Activated CD8-positive, alpha-beta T cell treated with anti-CD3 and anti-CD28 coated beads for 36 hours (primary cell): ENCODE data around the gene TRDN. TPM values are rescaled to one million over a fixed set of nuclear protein-coding genes. Genes with fewer than 3 reads are reported as not detected.

Source experiments
- ATAC-seq: fragments of 200-7000 bp; cut with Tn5 transposase; one replicate; pipeline ENCODE4 v1.10.0; 2021; ENCODE audit warnings: mild to moderate bottlenecking, moderate library complexity
- CTCF ChIA-PET: fragments of 350-600 bp; sonication (Branson Sonifier 250); formaldehyde crosslinking; loops from one replicate; lab custom pipeline; 2021; ENCODE audit warnings: antibody characterized with exemption; lab: Charles Lee
- POLR2A ChIA-PET: fragments of 350-600 bp; sonication (Branson Sonifier 250); formaldehyde crosslinking; loops from one replicate; lab custom pipeline; 2021; ENCODE audit warnings: antibody characterized with exemption; lab: Charles Lee
- DNase-seq: peaks from one replicate; pipeline ENCODE4 v3.0.0-alpha.2; 2020
- H3K27ac Mint-ChIP-seq: one replicate; pipeline ENCODE4 v1.8.0; 2021; ENCODE audit warnings: mild to moderate bottlenecking, mixed read lengths
- H3K27me3 Mint-ChIP-seq: one replicate; pipeline ENCODE4 v1.8.0; 2021; ENCODE audit warnings: mixed read lengths
- H3K36me3 Mint-ChIP-seq: one replicate; pipeline ENCODE4 v1.8.0; 2021; ENCODE audit warnings: low read depth, mixed read lengths
- H3K4me1 Mint-ChIP-seq: one replicate; pipeline ENCODE4 v1.8.0; 2021; ENCODE audit warnings: low read depth, mixed read lengths
- H3K4me3 Mint-ChIP-seq: one replicate; pipeline ENCODE4 v1.8.0; 2021; ENCODE audit warnings: mild to moderate bottlenecking, moderate library complexity, mixed read lengths
- H3K9me3 Mint-ChIP-seq: one replicate; pipeline ENCODE4 v1.8.0; 2021; ENCODE audit warnings: mixed read lengths
- intact Hi-C: fragments of 100-400 bp; cut with micrococcal nuclease; formaldehyde crosslinking; loops from one replicate; pipeline ENCODE4 v1.10.0; 2022
- total RNA-seq, 2 experiments: library from RNA; stranded (reverse); gene quantifications; one replicate each; pipeline ENCODE4 v1.2.3, GENCODE V29; 2021
- TF ChIP-seq, protein P1 (sequence below): fragments of 200-600 bp; IDR thresholded peaks from one replicate; pipeline ENCODE4 v1.8.0; 2022; ENCODE audit warnings: antibody characterized with exemption, mild to moderate bottlenecking

Gene TRDN
- total RNA-seq, 2 experiments from 2014 or later, result not detected

- TF ChIP-seq, protein P1, sequence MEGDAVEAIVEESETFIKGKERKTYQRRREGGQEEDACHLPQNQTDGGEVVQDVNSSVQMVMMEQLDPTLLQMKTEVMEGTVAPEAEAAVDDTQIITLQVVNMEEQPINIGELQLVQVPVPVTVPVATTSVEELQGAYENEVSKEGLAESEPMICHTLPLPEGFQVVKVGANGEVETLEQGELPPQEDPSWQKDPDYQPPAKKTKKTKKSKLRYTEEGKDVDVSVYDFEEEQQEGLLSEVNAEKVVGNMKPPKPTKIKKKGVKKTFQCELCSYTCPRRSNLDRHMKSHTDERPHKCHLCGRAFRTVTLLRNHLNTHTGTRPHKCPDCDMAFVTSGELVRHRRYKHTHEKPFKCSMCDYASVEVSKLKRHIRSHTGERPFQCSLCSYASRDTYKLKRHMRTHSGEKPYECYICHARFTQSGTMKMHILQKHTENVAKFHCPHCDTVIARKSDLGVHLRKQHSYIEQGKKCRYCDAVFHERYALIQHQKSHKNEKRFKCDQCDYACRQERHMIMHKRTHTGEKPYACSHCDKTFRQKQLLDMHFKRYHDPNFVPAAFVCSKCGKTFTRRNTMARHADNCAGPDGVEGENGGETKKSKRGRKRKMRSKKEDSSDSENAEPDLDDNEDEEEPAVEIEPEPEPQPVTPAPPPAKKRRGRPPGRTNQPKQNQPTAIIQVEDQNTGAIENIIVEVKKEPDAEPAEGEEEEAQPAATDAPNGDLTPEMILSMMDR, result no peak
- Mint-ChIP-seq H3K36me3 (no peaks in the 10 kb centered on the region), H3K27me3 (no peaks in the 10 kb centered on the region), H3K27ac (no peak overlapping the region), H3K9me3 (no peaks in the 10 kb centered on the region), H3K4me3 (no peak overlapping the region), H3K4me1 (no peaks in the 10 kb centered on the region)
- ATAC-seq, result no peak
- no peak for DNase-seq
- intact Hi-C loops, result no loop called here
- ChIA-PET POLR2A (no interaction called here), CTCF (no interaction called here)
Measured at GRCh38 chr6:123668063-123668462, 31.3 kb upstream of the TRDN start.

DNA sequence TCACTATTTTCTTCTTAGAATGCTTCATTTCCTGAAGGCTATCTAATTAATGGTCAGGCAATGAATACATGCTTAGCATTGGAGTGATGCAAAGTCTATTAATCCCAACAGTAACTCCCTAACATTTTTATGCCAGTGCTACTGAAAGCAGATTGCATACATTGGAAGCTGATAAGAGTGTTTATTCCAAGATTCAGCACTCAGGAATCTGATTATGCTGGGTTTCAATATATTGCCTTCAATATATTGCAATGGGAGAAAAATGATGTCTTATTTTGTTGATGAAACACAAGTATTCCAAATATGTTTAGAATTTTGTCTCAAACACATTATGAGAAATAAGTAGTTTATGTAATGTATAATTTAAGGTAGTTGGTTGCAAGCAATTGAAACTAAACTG lies 26.7 kb upstream of the TRDN start:
- ChIA-PET CTCF (no interaction called here), POLR2A (no interaction called here)

DNA sequence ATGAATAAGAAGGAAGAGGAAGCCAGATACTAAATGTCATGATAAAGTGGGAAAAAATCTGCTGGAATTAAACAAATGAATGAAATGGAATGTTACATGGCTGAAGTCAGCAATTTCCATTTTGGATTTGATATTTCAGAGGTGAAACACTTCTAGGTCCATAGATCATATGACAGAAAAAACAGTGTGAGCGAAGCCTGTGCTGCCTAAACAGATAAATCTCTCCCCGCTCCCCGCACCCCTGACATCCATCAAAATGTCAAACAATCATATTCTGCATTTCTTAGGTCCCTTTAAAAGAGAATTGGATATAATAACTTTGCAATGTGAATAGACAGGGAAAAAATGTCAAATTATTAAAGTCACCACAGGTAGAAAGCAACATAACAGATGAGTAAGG lies 26.0 kb upstream of the TRDN start:
- Mint-ChIP-seq H3K36me3 (no peaks in the 10 kb centered on the region), H3K27ac (no peak overlapping the region), H3K4me1 (no peaks in the 10 kb centered on the region), H3K27me3 (no peaks in the 10 kb centered on the region), H3K4me3 (no peak overlapping the region), H3K9me3 (no peaks in the 10 kb centered on the region)
- ATAC-seq (no peak), DNase-seq (no peak)
- intact Hi-C loops, result no loop called here
- POLR2A ChIA-PET, result no interaction called here
- TF ChIP-seq, protein P1, result no peak
- CTCF ChIA-PET, result no interaction called here

More for the DNA sequence above, 26.7 kb upstream of the TRDN start:
- no peaks in the 10 kb centered on the region for H3K27me3 Mint-ChIP-seq
- H3K36me3 Mint-ChIP-seq, result no peaks in the 10 kb centered on the region
- TF ChIP-seq, protein P1, result no peak
- H3K4me1 Mint-ChIP-seq, result no peaks in the 10 kb centered on the region
- ATAC-seq (no peak), DNase-seq (no peak)
- intact Hi-C loops, result no loop called here
- H3K27ac Mint-ChIP-seq, result no peak overlapping the region
- H3K9me3 Mint-ChIP-seq, result no peaks in the 10 kb centered on the region
- H3K4me3 Mint-ChIP-seq, result no peak overlapping the region

DNA sequence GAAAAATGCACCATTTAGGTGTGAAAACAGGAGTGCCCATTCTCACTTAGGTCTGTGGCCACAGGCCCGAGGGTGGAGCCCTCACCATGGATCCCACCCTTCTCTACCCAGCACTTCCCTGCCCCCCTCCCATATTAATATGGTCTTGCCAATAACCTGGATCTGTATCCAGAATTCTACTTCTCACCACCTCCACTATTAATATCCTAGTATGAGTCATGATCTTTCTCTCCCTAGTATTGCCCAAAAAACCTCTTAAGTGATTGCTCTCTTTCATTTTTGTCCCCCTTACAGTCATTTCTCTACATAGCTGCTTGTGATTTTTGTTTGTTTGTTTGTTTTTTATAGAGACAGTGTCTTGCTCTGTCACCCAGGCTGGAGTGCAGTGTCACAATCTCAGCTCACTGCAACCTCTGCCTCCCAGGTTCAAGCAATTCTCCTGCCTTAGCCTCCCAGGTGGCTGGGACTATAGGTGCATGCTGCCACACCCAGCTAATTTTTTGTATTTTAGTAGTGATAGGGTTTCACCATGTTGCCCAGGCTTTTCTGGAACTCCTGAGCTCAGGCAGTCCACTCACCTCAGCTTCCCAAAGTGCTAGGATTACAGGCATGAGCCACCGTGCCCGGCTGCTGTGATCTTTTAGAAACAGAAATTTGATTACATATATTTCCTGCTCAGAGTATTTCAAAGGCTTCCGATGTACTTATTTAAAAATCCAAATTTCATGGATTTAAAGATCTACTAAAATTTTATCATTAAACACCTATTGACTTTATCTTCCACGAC lies 24.5 kb upstream of the TRDN start:
- Mint-ChIP-seq H3K27me3 (no peaks in the 10 kb centered on the region), H3K4me1 (no peaks in the 10 kb centered on the region), H3K27ac (no peak overlapping the region), H3K9me3 (no peaks in the 10 kb centered on the region), H3K4me3 (no peak overlapping the region), H3K36me3 (no peaks in the 10 kb centered on the region)
- no peak for ATAC-seq
- CTCF ChIA-PET, result no interaction called here
- TF ChIP-seq, protein P1, result no peak
- intact Hi-C loops, result no loop called here
- DNase-seq, result no peak
- POLR2A ChIA-PET, result no interaction called here

DNA sequence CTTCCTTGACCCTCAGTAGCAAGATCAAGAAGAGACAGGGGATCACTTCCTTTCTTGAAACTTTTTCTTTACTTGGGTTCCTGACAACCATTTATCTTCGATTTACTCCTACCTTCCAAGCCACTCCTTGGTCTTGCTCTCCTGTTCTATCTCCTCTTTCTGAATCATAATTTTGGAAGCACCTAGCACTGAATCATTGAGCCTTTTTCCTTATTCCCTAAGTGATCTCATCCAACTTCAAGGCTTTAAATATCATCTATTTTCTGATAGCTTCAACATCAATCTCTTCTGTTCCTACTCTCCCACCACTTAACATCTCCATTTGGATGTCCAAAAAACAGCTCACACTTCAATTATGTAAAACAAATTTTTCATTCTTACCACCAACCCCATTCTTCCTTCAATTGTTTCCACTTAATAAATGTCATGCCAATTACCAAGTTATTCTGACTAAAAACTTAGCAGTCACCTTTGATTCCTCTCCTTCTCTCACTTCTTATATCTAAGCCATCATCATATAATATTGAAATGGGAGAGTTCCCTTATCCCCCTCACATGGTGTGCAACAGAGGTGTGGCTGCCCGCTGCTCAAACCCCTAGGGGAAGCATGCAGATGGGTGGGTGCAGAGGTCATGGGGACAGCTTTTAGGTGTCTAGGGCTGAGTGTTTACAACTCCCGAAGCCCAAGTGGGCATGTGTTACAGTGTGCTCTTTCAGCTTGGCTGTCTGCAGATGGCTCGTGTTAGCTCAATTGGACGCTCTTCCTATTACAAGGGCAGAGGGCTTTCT lies 23.4 kb upstream of the TRDN start:
- TF ChIP-seq, protein P1, result no peak
- Mint-ChIP-seq H3K27me3 (no peaks in the 10 kb centered on the region), H3K4me1 (no peaks in the 10 kb centered on the region), H3K9me3 (no peaks in the 10 kb centered on the region), H3K27ac (no peak overlapping the region), H3K4me3 (no peak overlapping the region), H3K36me3 (no peaks in the 10 kb centered on the region)
- ChIA-PET POLR2A (no interaction called here), CTCF (no interaction called here)
- no peak for ATAC-seq
- no peak for DNase-seq
- intact Hi-C loops, result no loop called here
